Kidney (tissue), 14 donors: ENCODE measurements around the gene GPR150. TPM values are rescaled to one million over a fixed set of nuclear protein-coding genes. Genes with fewer than 3 reads are reported as not detected.

Source experiments
- DNase-seq, 5 donors: peaks; one replicate each; pipeline ENCODE4 v3.0.0-alpha.2; 2013 to 2020
- FAIRE-seq: peaks from 2 replicates; lab custom pipeline; 2012; peaks lifted over from hg19 to GRCh38; lab: Jason Lieb, UNC
- H3K27ac ChIP-seq, 2 donors: one replicate each; pipeline ENCODE4 v1.7.0; 2013; ENCODE audit warnings: low read depth in 2 of 2, low read length in 2 of 2, inconsistent platforms in 1 of 2
- H3K27me3 ChIP-seq: one replicate; pipeline ENCODE4 v1.7.1; 2013; ENCODE audit warnings: low read length, inconsistent platforms; ENCODE audit not compliant: control insufficient read depth, insufficient read depth
- H3K36me3 ChIP-seq, 3 donors: one replicate each; pipeline versions ENCODE4 v1.7.0 to v1.7.1; 2013; ENCODE audit warnings: low read length in 3 of 3, control low read depth in 1 of 3, inconsistent platforms in 1 of 3; ENCODE audit not compliant: insufficient read depth in 3 of 3, control insufficient read depth in 2 of 3
- H3K4me1 ChIP-seq, 3 donors: one replicate each; pipeline versions ENCODE4 v1.7.0 to v1.7.1; 2013; ENCODE audit warnings: low read length in 3 of 3, inconsistent platforms in 1 of 3, low read depth in 1 of 3; ENCODE audit not compliant: control insufficient read depth in 2 of 3, insufficient read depth in 2 of 3
- H3K4me3 ChIP-seq, 3 donors: one replicate each; pipeline versions ENCODE4 v1.7.0 to v1.8.1; 2013; ENCODE audit warnings: low read length in 3 of 3, control low read depth in 1 of 3, inconsistent platforms in 1 of 3
- H3K9ac ChIP-seq, 3 donors: one replicate each; pipeline versions ENCODE4 v1.7.0 to v1.7.1; 2013; ENCODE audit warnings: low read length in 3 of 3, control low read depth in 1 of 3, inconsistent platforms in 1 of 3
- H3K9me3 ChIP-seq, 3 donors: one replicate each; pipeline versions ENCODE4 v1.7.0 to v1.7.1; 2013; ENCODE audit warnings: low read length in 3 of 3, control low read depth in 1 of 3, inconsistent platforms in 1 of 3; ENCODE audit not compliant: control insufficient read depth in 2 of 3, insufficient read depth in 1 of 3
- CTCF ChIP-seq: IDR thresholded peaks from 3 replicates; pipeline ENCODE4 v1.5.1; 2012; ENCODE audit warnings: mild to moderate bottlenecking, moderate library complexity, borderline replicate concordance; ENCODE audit not compliant: insufficient read depth; ENCODE audit errors: extremely low read depth
- intact Hi-C: fragments of 100-400 bp; cut with DNase I; formaldehyde crosslinking; loops from one replicate; pipeline ENCODE4 v1.11.1; 2022
- polyA plus RNA-seq: library from polyadenylated mRNA; stranded (reverse); fragments of 350-450 nt; fragmentation: Illumina TruSeq; extraction: RNeasy Lipid Tissue Mini Kit (QIAGEN cat#74804); gene quantifications from one replicate; pipeline ENCODE4 v1.2.3, GENCODE V29; 2014; ENCODE audit warnings: low read depth, low replicate concordance; ENCODE audit not compliant: insufficient read depth
- total RNA-seq: library from RNA; stranded (reverse); fragmentation: NEBNext Ultra II Directional; extraction: Animal tissue kit (Norgen Biotek cat#: 25700); gene quantifications from one replicate; pipeline ENCODE4 v1.2.1, GENCODE V29; 2021
- donor health status: control.
- donor health status: control.
- donor health status: control.
- donor health status: control.
- donor health status: control.
- donor health status: DM: yes; HTN: yes; CAD: no.
- donor health status: Normal renal cell carcinoma (clear cell type).

The GPR150 gene
- total and polyA plus RNA-seq, 2 donors from 2014 or later = 0.16 to 0.19 TPM

- no peaks in the 10 kb centered on the region for H3K4me1 ChIP-seq
- no peaks in the 10 kb centered on the region for H3K9me3 ChIP-seq
- intact Hi-C loops = no loop called here
- H3K9ac ChIP-seq = no peak overlapping the region
- H3K27ac ChIP-seq = no peak overlapping the region
- H3K4me3 ChIP-seq = no peak overlapping the region
- TF ChIP-seq CTCF = no peak
- H3K36me3 ChIP-seq = peaks cover 0 to 5% (median 2%) of the 10 kb centered on the region in 3 donors
- DNase-seq (no peak), FAIRE-seq (no peak)
- no peaks in the 10 kb centered on the region for H3K27me3 ChIP-seq
Observed at GRCh38 chr5:95599252-95599651, 20.6 kb upstream of the GPR150 start.

GRCh38 chr5:95600557-95600956 is 19.3 kb upstream of the GPR150 start:
- no peaks in the 10 kb centered on the region for H3K27me3 ChIP-seq
- no peak overlapping the region for H3K27ac ChIP-seq
- no peaks in the 10 kb centered on the region for H3K4me1 ChIP-seq
- no peak overlapping the region for H3K9ac ChIP-seq
- intact Hi-C loops = no loop called here
- H3K4me3 ChIP-seq = no peak overlapping the region
- FAIRE-seq (no peak), DNase-seq (no peak)
- no peaks in the 10 kb centered on the region for H3K9me3 ChIP-seq
- no peak for TF ChIP-seq CTCF
- H3K36me3 ChIP-seq = peaks cover 0 to 5% (median 2%) of the 10 kb centered on the region in 3 donors

- no peaks in the 10 kb centered on the region for H3K9me3 ChIP-seq
- H3K9ac ChIP-seq = no peak overlapping the region
- H3K27ac ChIP-seq = no peak overlapping the region
- peaks cover 0 to 5% (median 2%) of the 10 kb centered on the region in 3 donors for H3K36me3 ChIP-seq
- no peak for DNase-seq
- H3K4me1 ChIP-seq = no peaks in the 10 kb centered on the region
- H3K4me3 ChIP-seq = no peak overlapping the region
- FAIRE-seq = no peak
- no peaks in the 10 kb centered on the region for H3K27me3 ChIP-seq
- intact Hi-C loops = no loop called here
- no peak for TF ChIP-seq CTCF
Observed at GRCh38 chr5:95605786-95606185, 14.1 kb upstream of the GPR150 start.

- FAIRE-seq (peak; percentile 19), DNase-seq (no peak)
- Histone ChIP-seq H3K27me3 (no peaks in the 10 kb centered on the region), H3K4me3 (no peak overlapping the region), H3K27ac (no peak overlapping the region), H3K36me3 (peaks cover 0 to 4% (median 0%) of the 10 kb centered on the region in 3 donors), H3K4me1 (no peaks in the 10 kb centered on the region), H3K9me3 (no peaks in the 10 kb centered on the region), H3K9ac (no peak overlapping the region)
- no peak for TF ChIP-seq CTCF
- intact Hi-C loops = no loop called here
Observed at GRCh38 chr5:95606419-95606818, 13.5 kb upstream of the GPR150 start.
